ENCODE results near the gene DTX3.
"Not testable (repeated sequence)": the region's sequence is repeated elsewhere in the genome, so short reads cannot be mapped to it uniquely, and the experiment has no call there.

Gene DTX3

DNA sequence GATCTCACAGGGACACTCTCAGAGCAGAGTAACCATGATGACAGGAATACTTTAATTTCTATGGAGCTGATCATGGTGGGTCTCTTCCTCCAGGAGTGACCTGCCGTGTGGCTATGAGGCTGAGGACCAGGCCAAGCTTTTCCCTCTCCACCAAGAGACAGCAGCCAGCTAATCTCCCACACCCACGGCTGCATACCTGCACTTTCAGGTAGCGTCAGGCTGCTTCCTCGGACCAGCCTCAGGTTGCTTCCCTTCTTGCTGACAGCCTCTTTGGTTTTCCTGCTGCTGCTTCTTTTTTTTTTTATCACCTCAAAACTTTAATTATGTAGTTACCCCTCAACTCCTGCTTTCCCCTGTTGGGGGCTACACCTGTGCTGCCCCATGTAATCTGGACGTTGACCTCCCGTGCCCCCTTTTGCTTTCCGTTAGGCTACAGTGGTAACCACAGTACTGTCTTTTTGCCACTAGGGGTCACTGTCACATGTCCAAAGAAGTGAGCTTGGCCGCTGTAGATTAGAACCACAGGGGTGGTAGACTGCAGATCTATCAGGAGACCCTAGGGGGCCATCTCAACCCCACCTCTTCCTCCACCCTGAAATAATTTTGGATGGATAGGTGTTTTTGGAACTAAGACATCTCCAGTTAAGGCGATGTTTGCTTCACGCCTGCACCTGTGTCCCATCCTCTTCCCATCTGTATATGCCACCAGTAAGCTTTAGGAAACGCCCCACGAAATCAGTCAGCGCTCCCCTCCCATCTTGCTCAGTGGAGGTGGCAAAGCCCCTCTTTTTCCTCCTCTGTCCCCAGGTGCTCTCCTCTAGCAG is 21.4 kb upstream of the DTX3 start:
- DNase-seq = peak; percentile 88

DNA sequence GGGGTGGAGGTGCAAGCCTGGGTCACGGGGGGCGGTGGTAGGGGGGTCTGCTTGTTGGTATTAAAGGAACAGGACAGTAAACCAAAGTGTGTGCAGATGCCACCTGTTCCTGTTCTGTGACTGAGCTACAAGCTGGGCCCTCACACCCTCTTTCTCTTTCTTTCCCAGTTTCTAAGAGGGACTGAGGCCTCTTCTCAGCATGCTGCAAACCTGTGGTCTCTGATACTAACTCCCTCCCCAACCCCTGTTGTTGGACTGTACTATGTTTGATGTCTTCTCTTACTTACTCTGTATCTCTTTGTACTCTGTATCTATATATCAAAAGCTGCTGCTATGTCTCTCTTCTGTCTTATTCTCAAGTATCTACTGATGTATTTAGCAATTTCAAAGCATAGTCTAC is 20.6 kb upstream of the DTX3 start:
- no peak for DNase-seq

DNA sequence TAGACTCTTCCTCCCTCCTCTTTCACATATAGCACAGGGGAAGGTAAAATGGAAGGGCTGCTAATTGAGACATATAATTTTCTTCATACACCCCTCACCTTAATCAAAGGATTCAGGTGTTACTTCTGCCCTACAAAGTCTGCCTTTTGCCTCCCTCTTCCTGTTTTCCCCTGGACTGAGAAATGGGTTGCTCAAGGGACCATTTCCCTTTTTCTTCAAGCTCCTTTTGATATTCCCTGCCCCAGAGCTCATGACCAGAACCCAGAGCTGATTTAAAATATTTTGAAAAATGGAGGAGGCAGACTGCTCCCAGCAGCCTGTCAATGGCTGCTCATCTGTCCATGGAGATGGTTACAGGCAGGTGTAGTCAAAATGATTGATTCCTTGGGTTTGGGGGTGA is 19.9 kb upstream of the DTX3 start:
- peak; percentile 61 for DNase-seq

DNA sequence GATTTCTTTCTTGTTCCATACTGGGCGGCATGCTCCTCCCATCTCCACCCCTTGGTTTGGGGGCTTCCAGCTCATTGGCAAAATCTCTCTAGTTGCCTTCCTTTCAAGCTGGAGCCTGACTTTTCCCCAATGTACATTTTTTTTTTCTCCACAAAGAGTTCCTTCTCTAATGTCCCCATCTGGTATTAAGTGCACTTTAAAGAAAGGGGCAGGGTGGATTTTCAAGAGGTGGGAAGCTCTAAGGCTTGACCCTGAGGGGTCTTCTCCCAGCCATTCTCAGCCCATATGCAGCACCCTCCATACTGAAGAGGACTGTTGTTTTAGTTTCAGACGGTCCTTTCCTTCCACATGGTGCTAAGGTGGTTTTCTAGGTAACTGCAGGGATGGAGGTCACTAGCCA is 19.5 kb upstream of the DTX3 start:
- no peak for DNase-seq

DNA sequence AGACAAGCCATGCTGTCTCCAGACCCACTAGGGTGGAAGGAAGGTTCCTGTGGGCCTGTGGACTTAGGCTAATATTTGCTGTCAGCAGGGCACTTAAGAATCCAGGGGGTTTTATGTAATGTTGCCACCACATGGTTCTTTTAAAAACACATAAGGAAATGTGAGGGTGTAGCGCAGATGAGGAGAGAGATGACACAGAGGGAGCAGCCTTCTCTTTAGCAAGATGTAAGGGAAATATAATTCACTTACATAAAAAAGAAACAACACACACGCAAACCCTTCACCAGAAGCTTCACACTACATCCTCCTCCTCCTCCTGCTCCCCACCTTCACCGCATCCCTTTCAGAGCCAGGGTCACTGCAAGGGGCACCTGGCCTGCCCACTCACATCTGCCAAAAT is 18.5 kb upstream of the DTX3 start:
- DNase-seq = no peak

DNA sequence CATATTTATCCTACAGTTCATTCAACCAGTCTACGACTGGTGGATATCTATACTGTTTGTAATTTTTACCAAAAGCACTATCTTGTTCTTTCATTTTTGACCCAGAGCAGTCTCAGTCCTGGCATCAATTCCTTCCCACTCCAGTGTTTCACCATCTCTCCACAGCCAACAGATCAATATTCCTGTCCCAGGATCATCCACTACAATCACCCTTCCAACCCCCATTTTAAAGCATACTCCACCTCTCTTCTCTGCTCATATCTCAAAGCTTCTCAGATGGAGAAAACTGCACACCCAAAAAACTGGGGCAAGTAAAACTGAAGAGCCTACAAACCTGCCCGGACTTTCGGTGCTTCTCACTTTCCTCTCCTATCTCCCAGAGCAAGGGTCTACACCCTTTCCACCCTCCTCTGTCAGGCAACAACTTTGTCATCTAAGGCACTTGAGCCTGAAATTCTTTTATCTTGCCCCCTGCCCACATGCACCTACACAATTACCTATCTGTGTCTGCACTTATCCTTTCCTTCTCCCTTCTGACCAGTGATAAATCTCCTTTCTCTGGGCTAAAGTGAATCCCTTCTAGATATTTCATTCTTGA is 17.7 kb upstream of the DTX3 start:
- DNase-seq = no peak

DNA sequence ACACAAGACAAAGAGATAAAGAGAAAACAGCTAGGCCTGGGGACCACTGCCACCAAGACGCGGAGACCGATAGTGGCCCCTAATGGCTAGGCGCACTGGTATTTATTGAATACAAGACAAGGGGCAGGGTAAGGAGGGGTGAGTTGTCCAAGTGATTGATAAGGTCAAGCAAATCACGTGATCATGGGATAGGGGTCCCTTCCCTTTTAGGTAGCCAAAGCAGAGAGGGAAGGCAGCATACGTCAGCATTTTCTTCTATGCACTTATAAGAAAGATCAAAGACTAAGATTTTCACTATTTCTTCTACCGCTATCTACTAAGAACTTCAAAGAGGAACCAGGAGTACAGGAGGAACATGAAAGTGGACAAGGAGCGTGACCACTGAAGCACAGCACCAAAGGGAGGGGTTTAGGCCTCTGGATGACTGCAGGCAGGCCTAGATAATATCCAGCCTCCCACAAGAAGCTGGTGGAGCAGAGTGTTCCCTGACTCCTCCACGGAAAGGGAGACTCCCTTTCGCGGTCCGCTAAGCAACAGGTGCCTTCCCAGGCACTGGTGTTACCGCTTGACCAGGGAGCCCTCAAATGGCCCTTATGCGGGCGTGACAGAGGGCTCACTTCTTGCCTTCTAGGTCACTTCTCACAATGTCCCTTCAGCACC is 15.5 kb upstream of the DTX3 start:
- not testable (repeated sequence) for DNase-seq

DNA sequence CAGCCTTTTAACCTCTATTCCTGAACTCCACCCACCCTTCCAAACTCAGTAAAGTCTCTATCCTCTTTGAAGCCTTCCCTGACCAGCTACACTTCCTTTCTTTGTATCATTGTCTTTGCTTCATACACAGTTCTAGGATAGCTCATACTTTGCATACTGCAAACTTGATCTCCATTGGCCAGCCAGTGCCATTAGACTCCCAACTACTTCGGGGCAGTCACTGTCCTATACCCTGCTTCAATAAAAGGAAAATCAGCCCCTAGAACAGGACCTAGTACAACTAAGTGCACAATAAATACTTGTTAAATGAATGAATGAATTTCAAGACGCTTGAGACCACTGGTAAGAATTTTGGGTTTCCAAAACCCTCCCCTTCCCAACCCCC is 14.2 kb upstream of the DTX3 start:
- DNase-seq = no peak

DNA sequence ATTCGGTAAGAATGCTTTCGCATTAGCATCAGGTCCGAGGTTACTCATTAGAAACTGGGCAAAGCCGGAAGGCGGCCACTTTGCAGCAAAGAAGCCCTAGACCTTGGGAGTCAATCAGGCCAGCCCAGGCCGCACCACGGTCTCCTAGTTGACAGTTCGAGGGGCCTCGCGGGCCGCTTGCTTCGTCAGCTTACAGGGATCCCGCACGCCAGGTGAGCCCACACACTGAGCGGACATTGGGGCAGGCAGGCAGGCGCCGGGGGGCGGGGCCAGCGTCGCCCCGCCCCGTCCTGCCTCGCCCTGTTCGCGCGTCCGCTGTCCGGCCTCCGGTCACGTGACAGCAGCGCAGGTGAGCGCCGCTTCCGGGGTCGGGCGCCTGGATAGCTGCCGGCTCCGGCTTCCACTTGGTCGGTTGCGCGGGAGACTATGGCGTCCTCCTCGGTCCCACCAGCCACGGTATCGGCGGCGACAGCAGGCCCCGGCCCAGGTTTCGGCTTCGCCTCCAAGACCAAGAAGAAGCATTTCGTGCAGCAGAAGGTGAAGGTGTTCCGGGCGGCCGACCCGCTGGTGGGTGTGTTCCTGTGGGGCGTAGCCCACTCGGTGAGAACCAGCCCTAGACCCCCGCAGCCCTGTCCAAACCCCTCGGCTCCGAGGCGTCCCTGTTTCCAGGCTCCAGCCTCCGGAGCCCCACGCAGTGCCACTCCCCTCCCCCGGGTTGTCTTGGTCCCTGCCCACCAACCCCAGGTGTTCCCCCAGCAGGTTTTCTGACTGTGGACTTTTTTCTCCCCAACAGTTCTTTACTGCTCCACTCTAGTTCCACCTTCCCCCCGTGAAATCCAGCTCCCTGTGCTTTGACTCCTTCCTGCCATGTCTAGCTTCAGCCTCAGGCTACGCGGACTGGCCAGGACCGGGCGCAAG is 13.5 kb upstream of the DTX3 start, which contains the start of gene PIP4K2C:
PIP4K2C (plus strand) TSS at position 329 of the 918 bp plus-strand sequence; CDS start at position 427, 98 bp downstream.
- peak; percentile 77 for DNase-seq

DNA sequence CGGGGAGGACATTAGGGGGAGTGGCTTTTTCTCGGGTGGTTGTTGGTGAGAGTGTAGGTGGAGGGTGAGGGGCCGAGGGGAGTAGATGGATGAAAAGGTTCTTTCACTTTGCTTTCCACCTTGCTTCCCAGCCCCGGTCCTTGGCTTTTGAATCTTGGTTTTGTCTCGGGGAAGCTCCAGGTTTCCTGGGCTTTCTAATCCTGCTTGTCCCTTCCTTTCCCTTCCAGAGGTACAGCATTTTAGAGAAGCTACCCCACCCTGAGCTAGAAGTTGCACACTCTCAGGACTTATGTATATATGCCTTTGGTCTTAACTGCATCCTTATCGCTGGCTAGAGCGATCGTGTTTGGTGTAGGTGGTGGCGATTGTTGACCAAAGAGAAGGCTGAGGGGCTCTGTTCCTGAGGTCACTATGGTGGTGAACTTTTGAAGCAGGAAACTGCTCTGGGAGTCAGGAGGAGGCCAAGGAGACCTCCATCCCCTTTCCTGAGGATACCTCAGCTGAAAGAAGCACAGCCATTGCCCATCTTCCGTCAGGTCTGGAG is 12.8 kb upstream of the DTX3 start:
- no peak for DNase-seq

DNA sequence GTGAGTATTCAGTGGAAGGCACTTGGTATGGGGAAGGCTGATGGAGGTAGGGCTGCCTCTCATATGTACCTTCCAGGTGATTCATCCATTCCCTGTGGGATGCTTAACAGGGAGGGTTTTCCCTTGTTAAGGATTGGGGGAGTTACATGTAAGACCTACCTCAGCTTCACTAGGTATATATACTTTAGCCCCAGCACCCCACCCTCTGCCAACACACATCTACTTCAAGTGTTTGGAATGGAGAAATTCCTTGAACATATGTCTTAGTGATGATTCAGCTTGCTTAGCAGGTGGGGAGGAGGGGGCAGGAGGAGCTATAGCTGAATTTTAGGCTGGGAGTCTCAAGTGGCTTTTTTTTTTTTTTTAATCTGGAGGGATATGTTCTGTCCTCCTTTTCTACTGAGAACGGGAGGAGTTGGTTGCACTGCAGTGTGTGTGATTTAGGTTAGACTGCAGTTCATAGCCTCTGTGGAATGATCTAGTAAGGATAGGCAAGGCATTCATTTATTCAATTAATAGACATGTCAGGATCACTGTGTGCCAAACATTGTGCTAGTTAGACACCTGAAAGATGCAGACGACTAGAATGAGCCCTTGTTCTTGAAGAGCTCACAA is 12.0 kb upstream of the DTX3 start:
- no peak for DNase-seq

DNA sequence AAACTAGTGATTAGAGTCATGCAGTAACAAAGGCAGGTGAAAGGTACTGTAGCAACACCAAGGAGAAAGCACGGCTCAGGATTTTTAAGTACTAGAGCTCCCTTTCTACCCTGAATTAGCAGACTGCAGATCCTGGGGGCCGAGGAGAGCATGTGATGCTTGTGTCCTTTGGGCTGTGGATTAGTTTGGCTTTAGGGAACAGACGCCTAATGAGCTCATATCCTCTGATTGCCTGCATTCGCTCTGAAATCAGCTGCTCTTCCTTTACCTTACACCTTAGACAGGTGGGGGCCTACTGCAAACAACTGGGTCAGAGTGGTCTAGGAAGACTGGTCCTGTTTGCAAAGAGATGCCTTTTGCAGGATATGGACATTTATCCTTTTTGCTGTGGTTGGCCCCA is 11.4 kb upstream of the DTX3 start:
- no peak for DNase-seq

DNA sequence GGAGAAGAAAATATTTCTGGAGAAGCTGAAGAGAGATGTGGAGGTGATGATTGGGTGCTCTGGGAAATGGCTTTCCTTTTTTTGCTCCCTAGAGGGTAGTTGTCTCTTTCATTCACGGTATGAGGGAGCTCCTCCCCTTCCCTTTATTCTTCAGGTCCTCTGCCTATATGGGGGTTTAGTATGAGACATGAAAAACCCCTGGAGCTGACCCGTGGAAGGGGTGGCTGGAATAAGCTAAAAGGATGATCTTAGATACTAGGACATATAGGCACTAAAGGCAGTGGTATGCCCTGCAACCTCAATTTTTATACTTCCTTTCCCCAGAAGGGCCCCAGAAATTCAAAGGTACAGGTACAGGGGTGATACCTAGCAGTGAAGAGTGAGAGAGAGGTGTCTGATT is 4.2 kb upstream of the DTX3 start:
- DNase-seq = no peak

DNA sequence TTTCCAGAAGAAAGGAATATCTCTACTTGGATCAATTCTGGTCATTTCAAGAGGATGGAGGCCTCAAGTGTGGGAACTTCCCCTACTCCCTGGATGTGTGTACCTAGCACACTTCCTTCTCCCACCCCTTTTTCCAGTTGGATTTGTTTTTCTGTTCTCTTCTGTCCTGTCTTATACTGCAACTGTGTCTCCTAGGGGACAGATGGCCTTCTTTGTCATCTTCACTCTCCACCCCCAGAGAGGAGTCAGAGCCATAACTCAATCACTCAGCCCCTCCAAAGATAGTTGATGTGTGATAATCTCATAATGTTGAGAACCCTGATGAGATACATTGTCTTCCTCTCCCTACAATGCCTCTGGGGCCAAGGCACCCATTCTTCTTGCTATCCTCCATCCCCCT is 2.1 kb upstream of the DTX3 start:
- no peak for DNase-seq

DNA sequence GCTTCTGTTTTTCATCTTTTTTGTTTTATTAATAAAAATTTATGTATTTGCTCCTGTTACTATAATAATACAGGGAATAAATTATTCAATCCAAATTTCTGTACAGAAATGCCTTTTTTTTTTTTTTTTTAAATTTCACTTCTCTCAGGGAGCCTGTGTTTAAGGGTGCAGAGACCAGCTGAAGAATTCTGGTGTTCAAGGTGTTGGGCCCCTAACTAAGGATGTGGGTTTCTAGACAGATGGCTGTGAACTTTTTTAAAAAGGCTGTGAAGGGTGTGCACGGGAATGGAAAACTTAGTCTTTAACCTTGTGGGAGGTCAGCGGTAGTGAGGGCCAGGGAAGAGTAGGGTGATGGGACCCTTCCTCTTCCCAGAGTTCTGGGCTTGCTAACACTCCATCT is 1.3 kb upstream of the DTX3 start:
- no peak for DNase-seq

DNA sequence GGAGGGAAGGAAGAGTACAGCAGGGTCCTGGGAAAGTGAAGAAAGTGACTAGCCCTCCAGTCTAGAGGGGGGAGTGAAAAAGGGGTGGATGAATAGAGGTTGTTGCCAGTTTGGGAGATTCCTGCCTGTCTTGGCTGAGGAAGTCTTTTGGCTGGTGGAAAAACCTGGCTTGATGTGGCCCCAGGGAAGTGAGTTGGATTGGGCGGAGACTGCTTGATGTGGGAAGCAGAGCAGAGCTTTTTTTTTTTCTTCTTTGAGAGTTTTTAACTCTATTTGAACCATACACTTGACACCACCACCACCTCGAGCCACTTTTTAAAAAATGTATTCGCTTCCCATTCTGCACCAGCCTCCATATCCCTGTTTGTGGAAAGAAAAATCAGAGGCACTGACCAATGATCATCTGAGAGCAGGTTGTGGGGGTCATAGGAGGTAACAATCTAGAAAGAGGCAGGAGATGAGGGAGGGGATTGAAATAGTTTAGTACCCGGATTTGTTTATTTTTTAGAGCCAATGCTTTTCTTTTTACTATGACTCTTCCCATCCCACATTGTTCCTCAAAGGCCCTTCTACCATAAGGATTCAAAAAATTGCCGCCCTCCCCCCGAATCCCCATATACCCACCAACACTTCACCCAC is 690 bp upstream of the DTX3 start:
- DNase-seq = no peak

DNA sequence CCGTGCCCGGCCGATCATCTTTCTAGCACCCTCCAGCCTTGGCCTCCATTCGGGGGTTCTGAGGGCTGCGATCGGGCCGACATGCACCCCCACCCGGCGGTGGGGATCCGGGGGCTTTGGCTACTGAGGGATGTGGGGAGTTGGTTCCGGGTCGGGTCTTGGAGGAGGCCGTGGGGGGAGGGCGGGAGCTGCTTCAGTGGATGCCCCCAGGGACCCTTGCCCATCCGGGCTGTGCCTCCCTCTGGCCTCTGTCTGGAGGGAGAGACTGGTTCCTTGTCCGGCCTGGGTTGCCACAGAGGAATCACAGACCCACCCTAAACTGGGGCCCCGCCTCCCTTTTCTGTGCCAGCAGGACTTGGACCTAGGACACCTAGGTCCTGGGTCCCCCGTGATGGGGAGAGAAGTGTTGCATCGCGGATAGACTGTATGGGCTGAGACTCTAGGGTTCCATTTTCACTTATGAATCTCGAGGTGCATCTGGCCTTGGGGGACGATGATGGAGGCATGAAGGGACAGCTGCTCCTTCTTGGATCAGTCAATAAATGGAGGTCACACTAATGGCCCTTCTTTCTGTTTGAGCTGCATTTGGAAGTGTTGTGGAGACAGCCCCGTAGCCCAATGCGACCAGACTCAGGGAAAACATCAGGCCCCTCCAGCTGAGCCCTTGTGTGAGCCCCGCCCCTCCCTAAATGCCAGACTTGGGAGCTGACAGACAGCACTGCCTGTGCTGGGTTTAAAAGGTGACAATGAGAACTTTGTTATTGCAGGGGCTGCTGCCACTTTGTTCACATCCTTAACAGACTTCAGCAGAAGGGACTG is 577 bp downstream of the DTX3 start:
- DNase-seq = no peak

DNA sequence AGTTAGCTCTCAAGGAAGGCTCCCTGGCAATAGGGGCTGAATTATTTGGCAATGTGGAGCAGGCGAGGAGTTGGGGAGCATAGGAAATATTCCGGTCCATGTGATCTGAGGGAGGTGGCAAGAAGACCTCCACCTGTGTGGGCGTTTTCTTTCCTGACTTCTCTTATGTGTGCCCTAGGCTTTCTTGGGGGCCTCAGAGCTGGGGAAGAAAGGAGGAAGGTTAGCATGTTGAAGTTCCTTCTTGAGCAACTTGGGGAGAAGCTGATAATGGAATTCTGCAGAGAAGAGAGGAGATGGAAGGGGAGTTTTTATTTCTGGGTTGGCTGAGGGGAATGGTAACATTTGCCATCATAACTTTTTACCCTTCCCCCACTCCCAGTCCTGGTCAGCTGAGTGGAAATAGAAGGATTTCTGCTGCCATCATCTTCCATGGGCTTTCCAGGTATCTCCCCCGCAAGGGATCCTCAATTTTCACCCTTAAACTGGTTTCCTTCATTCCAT is 1.2 kb downstream of the DTX3 start:
- DNase-seq = no peak

DNA sequence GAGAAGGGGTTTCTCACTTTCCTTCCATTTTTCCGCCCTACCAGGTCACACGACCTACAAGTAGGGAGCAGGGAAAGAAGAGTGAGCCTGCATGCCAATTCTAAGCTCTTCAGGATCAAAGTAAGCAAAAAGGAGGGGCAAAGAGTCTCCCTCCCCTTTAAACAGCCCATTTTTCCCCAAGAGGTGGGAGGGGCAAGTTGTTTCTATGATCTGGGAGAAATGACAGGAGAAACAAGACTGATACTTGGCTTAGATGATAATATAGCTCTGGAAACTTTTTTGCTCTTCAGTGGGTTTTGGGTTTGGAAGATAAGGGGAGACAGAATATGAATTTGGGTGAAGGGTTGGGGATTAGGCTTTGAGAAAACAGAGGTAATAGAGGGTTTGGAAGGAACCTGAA is 1.8 kb downstream of the DTX3 start:
- DNase-seq = no peak

DNA sequence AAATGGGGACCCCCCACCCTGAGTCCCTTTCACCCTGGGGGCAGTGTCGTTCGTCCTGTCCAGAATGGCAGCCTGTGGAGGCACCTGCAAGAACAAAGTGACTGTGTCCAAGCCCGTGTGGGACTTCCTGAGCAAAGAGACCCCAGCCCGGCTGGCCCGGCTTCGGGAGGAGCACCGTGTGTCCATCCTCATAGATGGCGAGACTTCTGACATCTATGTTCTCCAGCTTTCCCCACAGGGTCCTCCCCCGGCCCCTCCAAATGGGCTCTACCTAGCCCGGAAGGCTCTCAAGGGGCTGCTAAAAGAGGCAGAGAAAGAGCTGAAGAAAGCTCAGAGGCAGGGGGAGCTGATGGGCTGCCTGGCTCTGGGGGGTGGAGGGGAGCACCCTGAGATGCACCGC is 2.2 kb downstream of the DTX3 start:
- DNase-seq = no peak
